GM18507 (cell line): Measurements from ENCODE around the gene LRP2.
A peak's percentile ranks its signal among the peaks of the same experiment; 100 is the strongest.
"Not testable (repeated sequence)": the region's sequence is repeated elsewhere in the genome, so short reads cannot be mapped to it uniquely, and the experiment has no call there.

Experiments
- DNase-seq: peaks from one replicate; pipeline ENCODE4 v3.0.0; 2011; ENCODE audit warnings: low read depth; ENCODE audit not compliant: insufficient read length; ENCODE audit errors: extremely low spot score
- FAIRE-seq: peaks from 2 replicates; lab custom pipeline; 2011; peaks lifted over from hg19 to GRCh38; lab: Jason Lieb, UNC

The LRP2 gene

DNA sequence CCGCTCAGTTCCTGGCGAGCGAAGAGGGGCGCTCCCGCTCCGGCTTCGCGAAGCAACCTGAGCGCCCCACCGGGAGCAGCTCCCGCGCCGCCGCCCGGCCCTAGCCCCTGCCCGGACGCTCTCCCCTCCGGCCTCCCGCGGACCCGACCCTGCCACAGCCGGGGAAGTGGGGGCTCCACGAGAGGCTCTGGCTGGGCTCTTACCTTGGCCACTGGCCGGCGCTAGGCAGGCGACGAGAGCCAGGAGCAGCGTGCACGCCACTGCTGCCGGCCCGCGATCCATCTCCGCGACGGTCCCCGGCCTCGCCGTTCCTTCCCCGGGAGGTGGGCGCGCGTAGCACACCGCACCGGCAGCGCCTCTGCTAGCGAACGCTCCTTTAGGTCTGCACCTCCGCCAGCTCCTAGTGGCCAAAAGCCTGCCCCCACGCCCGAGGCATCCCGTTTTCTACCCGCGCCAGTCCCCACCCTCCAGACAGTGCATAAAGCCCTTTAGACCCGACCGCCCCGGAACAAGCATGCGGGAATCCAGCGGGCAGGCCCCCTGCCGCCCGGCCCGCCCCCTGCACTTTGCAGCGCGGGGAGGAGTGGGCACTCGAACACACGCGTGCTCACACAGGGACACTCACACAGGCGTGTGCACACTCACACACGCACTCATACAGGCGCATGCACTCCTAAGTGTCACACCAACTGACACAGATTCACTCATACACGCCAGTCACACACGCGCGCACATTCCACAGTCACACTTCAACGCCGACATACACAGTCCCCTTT, at the start of gene LRP2:
LRP2 (minus strand) TSS at position 417 of the 776 bp plus-strand sequence; CDS start at position 282, 135 bp downstream.
- no peak for FAIRE-seq
- DNase-seq: no peak

DNA sequence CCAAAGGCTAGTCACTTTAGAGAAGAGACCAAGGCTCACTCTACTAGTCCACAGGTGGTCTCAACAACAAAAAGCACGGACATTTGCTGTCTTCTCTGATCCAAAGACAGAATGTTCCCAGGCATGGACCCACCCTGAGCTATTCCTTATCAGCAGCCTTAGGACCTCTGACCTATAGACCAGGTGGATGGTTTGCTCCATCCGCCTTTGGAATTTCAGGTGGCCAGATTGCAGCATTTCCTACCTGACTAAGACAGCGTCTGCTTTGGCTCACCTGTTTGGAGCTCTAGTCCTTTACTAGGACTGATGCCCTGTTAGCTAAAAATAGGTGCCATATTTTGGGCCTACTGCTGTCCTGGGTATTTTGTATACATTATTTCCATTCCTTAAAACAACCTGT, 44.6 kb upstream of the LRP2 start:
- DNase-seq (no peak), FAIRE-seq (no peak)

DNA sequence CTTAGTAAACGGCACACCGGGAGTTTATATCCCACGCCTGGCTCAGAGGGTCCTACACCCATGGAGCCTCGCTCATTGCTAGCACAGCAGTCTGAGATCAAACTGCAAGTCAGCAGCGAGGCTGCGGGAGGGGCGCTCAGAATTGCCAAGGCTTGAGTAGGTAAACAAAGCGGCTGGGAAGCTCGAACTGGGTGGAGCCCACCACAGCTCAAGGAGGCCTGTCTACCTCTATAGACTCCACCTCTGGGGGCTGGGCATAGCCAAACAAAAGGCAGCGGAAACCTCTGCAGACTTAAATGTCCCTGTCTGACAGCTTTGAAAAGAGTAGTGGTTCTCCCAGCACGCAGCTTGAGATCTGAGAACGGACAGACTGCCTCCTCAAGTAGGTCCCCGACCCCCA, 37.2 kb upstream of the LRP2 start:
- not testable (repeated sequence) for DNase-seq, FAIRE-seq

DNA sequence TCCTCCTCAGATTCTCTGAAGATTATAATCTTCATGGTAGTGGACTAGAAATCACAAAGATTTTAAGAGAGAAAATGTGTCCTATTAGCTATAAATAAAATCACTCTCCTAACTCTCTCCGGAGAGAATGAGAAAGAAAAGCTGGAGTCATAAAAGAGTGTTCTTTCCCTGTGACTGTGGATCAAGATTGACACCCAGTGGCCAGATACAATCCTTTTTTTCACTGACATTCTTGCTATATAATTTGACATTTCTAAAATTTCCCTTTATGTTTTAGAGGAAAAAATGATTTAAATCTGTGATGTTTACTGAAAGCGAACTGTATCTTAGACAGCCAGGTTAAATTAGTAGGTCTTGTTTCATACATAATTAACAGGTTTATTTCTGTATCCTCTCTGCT, 35.4 kb upstream of the LRP2 start:
- FAIRE-seq: no peak
- DNase-seq: no peak

DNA sequence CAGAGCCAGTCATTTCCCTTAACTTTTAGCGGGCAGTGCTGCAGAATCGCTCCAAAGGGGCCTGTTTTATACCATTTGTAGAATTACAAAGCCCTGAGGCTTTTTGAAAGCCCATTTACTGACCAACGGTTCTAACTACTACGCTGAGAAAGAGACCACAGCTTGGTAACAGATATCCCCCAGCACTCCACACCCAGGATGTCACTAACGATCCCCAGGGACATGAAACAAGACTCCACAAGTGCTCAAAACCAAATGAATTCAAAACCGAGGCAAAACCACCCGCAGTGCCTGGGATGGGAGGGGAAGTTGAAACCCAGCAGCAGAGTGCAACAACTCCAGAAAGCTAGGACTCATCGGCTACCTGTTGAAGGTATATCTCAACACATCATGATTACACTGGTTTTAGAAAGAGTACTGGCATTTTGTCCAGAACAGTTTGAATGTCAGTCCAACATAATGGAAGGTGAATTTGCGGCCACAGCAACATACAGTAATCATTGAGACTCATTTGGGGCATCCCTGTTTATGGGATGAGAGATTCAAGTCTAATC, 33.6 kb upstream of the LRP2 start:
- DNase-seq: no peak
- no peak for FAIRE-seq

DNA sequence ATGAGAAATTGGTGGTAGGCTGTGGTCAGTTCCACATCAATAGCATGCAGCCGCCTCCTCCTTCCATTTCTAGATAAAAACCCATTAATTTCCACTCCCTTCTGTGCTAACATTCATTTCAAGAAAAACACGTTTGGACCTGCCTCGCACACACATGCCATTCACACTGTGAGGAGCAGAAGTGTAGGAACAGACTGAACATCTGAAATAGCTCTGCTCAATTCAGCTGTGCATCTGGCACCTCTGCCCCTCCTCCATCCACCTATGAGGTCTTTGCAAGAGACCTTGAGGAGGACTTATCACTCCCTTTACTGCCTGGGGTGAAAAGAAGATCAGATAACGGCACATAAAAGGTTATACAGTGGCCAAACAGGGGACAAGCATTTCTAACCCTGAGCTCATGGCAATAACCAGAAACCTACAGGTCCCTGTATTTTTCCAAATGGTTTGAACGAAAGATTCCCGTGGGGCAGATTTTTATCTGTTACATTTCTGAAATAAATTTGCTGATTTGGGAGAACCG, 30.8 kb upstream of the LRP2 start:
- no peak for DNase-seq
- FAIRE-seq: no peak

DNA sequence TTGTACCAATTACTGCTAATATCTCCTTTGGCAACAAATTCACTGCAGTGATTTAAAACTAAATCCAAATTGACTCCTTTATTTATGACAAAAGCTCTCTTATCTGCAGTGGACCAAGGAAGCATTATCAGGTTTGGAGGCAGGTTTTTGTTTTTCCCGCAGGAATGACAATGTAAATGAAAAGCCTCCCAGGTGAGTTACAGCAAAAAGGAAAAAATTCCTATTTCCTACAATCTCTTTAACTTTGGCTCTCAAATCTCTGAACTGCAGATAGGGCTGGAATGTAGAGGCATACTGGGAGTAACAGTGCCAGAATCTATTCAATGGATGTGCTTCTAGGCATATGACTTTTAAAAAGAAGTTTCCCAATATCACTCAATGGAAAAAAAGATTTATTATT, 28.9 kb upstream of the LRP2 start:
- FAIRE-seq (no peak), DNase-seq (no peak)

DNA sequence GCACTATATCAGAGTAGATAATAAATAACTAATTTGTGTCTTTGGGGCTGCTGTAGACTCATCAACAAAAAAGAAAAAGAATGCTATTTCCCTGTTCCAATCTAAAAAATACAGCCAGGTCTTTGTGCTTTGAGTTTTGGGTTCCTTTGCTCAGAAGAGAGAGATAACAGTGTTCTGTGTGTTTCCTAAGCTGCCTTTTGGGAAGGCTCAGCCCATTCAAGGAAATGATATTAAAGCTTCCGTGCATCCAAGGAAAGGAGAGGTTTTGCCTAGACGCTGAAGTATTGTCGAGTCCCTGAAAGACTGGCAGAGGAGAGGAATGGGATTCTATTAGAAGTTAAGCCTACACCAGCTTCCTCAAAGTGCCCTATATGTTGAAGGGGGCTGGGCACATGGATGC, 25.8 kb upstream of the LRP2 start:
- DNase-seq (no peak), FAIRE-seq (no peak)

DNA sequence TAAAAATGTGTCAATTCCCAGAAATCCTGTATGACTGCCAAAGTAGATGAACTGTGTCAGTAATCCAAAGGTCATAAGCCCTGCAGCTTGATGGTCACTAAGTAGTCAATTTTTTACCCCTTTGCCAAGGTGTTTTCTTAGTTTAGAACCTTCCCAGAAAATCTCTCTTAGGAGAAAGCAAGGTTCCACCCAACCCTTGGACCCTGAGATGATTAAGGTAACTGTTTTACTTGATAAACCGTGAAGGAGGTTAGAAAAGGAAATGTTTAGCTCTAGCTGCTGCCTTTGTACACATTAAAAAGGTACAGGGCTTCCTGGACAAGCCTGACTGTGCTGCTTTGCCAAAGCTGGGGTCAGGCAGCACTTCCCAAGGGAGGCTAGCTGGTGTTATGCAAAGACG, 24.4 kb upstream of the LRP2 start:
- DNase-seq: no peak
- FAIRE-seq: no peak

DNA sequence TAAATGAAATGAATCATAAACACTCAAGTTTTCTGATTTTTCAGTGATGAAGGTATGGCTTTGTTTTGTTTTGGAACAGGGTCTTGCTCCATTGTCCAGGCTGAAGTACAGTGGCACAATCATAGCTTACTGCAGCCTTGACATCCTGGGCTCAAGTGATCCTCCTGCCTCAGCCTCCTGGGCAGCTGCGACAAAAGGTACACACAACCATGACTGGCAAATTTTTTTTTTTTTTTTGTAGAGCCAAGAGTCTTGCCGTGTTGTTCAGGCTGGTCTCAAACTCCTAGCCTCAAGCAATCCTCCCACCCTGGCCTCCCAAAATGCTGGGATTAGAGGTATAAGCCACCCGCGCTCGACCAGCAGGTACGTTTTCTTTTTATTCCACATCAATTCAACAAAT, 22.5 kb upstream of the LRP2 start:
- DNase-seq (no peak), FAIRE-seq (no peak)

DNA sequence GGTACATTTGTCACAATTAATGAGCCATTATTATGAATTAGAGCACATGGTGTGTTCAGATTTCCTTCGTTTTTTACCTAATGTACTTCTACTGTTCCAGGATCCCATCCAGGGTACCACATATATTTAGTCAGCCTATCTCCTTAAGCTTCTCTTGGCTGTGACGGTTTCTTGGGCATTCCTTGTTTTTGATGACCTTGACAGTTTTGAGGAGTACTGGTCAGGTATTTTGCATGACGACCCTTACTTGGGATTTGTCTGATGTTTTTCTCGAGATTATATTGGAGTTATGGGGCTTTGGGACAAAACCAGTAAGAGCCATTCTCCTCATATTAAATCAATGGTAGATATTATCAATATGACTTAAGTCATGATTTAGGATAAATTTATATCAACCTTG, 10.2 kb upstream of the LRP2 start:
- no peak for FAIRE-seq
- no peak for DNase-seq

DNA sequence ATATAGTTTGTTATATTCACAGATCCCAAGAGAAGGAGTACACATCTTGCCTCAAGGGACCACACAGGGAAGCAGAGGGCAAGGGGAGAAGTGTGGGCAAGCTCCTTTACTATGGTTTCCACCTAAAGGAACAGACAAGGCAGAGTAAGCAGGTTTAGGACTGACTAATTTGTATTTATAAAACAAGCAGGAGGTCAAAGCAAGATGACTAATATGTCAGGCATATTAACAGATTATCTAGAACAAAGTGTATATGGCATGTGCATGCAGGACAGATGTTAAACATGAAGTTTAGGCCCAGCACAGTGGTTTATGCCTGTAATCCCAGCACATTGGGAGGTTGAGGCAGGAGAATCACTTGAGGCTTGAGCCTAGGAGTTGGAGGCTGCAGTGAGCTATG, 3.7 kb upstream of the LRP2 start:
- no peak for DNase-seq
- FAIRE-seq: no peak

DNA sequence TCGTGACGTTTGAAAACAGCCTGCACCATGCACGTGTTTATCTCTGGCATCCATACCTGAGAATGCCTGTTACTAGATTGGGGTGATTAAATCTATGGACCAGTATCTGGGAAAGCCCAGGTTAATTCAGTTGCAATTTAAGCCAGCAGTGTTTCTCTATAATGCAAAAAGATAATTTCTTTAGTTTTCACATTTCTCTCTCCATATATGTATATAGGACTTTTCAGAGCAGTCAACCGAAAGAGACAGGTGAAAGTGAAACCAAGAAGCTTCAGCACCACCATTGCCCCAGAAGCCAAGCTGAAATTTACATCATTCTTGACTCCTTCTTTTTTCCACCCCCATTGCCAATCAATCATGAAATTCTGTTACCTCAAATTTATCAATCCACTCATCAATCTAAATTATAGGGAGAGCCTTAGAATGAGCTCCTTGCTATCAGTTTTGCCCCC, 2.7 kb upstream of the LRP2 start:
- DNase-seq (no peak), FAIRE-seq (peak; percentile 76)

DNA sequence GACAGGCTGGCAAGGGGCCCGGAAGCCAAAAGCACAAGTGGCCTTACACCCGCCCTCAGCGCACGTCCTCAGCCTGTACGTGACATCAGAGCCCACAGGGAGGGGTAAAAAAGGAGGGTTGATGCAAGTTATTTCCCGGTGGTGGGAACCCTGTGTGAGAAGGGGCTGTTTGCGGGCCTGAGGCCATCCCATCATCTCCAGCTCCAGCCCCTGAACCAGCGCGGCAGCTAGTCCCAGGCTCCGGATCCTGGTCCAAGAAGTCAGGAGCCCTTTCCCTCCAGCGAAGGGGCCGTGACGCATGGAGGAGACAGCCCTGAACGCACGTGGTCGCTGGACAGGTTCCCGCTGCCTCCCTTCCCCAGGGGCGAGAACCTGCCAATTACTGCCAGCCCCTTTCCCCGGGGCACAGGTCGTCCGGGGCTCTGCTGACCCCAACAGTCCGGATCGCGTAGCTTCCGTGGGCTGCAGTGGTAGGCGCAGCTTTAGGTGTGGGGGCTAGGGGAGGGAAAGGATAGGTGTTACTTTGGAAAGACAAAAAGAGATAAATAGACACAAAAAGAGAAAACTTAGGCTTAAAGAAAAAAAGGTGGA, 1.3 kb upstream of the LRP2 start:
- DNase-seq: no peak
- no peak for FAIRE-seq

DNA sequence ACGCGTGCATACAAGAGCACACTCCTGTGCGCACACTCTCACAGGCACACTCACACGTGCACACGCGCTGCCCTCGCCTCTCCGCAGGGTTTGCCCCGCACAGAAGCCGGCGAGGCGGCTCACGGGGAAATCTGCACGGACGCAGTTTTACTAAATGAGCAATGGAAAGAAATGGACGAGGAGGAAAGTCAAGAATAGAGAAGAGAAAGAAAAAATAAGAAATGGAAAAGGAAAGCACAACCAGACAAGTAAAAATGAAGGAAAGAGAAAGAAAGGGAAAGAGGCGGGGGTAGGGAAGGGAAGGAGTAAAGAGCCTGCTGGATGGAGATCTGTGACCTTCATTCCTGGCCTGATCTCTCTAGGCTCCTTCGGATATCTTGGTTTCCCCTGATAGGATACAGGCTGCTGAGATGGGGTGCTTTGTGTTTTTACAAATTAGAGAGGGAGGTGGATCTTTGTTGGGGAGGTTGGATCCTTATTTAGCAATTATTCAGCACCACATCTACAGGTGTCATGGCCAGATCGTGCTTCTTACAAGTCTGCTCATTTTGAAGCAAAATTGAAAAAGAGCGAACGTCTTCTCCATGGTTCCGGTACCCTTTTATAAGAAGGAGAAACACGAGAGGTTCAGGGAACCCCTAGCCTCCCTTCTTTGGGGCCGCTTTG, 693 bp upstream of the LRP2 start:
- no peak for FAIRE-seq
- DNase-seq: no peak

DNA sequence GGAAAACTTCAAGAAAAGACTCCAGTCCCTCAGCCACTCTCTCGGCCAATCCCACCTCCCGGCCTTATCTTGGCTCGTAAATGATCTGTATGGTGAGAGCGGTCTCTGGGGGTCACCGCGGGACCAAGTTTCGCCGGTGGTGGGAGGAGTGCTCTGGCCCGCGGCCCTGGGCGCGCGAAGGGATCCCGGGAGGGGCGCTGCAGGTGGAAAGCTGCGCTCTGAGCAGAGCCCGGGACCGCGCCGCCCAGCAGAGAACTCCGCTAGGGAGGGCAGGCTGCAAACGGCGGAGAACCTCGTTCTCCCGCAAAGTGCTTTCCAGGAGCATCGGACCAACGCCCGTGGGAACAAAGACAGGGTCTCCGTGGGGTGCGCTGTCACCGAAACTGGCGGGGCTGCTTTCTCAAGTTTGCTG, 622 bp downstream of the LRP2 start:
- FAIRE-seq: no peak
- no peak for DNase-seq

DNA sequence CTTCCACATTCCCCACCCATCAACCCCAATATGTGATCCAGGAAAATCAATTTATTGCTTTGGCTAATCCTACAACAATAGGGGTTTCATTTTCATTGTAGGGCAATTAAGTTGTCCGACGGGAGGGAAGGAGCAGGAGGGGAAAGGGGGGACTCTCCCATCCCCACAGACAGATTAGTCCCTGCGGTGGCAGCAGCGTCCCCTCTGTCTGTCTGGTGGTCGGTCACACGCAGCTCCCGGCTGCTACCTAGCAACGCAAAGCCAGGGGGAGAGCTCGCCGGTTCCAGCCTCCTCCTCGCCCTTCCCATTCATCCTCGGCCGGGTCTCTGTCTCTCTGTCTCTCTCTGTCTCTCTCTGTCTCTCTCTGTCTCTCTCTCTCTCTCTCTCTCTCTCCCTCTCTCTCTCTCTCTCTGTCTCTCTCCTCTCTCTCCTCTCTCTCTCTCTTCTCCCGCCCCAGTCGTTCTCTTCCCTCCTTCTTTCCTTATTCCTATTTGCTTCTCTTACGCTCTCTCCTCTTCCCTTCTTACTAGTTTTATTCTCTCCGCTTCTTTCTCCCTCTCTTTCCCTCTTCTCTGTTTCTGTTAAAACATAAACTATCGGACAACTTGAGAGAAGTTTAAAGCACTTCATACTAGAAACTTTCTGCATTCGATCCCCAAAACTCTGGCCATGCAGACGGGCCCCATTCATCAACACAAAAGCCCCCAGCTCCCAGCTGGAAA, 1.2 kb downstream of the LRP2 start:
- DNase-seq: no peak
- no peak for FAIRE-seq

DNA sequence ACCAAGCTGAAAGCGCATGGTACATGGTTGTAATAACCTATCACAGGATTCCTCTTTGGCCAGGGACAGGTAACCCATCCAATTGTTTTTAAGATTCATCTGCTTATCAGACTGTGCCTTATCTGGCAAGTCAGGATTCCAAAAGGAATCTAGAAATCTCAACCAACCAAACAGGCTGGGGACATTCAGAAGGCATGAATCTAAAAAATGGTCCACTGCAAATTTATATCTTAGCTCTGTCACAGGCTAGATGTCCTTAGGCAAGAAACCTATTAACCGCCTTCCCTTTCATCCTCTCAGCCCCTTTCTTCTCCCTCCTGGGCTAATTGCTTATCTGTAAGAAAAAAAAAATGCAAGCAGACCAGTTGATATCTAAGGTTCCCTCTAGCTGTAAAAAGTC, 4.3 kb downstream of the LRP2 start:
- DNase-seq (no peak), FAIRE-seq (no peak)

DNA sequence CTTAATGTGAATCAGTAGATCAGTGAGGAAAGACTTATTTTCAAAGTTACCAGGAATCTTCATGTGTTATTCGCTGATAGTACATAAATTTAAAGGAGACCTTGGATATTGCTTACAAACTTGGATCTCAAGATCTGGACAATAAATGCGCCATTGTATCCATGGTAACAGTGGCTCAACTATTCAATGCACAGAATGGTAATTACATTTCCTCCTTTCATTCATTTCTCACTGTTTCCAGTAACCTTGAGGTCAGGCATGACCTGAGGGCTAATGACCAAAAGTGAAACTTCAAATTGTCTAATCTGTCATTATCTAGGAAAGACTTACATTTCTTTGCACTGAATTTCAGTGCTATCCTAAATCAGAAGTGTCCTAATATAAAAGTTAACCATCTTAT, 8.1 kb downstream of the LRP2 start:
- no peak for DNase-seq
- FAIRE-seq: no peak

DNA sequence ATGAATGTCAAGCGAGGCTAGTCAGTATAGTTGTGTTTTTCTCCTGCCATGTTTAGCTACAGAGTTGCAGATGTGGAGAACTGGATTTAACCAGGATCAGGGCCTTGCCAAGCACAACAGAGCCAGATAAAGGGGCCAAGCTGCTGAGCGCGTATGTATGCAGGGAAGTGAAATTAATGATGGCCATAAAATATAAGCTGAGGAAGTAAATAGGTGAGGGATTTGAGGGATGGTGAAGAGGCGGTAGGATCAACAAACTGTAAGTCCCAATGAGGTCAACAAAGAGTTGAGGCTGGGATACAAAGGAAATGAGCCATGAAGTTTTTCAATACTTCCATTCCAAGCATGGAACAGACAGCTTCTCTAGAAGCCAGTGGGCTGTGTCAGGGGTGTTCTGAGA, 10.6 kb downstream of the LRP2 start:
- FAIRE-seq: no peak
- DNase-seq: no peak
